Keratinocyte (primary cell): ENCODE results near the gene PDGFB. TPM values are rescaled to one million over a fixed set of nuclear protein-coding genes. Genes with fewer than 3 reads are reported as not detected.

Experiments used
- DNase-seq: peaks from one replicate; pipeline ENCODE4 v3.0.0-alpha.2; 2011; ENCODE audit warnings: low read depth, missing footprints, low spot score
- FAIRE-seq: peaks from 2 replicates; lab custom pipeline; 2011; peaks lifted over from hg19 to GRCh38; lab: Jason Lieb, UNC
- H2AFZ ChIP-seq: 2 replicates; pipeline ENCODE4 v1.6.0; 2012; ENCODE audit warnings: low read length, control low read depth, inconsistent platforms; ENCODE audit not compliant: control insufficient read depth
- H3K27ac ChIP-seq: 2 replicates; pipeline ENCODE4 v1.5.1; 2011; ENCODE audit warnings: low read length; ENCODE audit not compliant: control insufficient read depth, insufficient read depth
- H3K27me3 ChIP-seq: 3 replicates; pipeline ENCODE4 v1.6.0; 2011; ENCODE audit warnings: low read length; ENCODE audit not compliant: control insufficient read depth, insufficient read depth; ENCODE audit errors: extremely low read depth
- H3K36me3 ChIP-seq, 2 experiments: 2 replicates in 1 of 2; 3 replicates in 1 of 2; pipeline ENCODE4 v1.5.1; 2011; ENCODE audit warnings: low read length in 2 of 2, mild to moderate bottlenecking in 1 of 2; ENCODE audit not compliant: control insufficient read depth in 2 of 2, insufficient read depth in 2 of 2; ENCODE audit errors: extremely low read depth in 1 of 2
- H3K4me1 ChIP-seq: 3 replicates; pipeline ENCODE4 v1.5.1; 2011; ENCODE audit warnings: low read length; ENCODE audit not compliant: control insufficient read depth, insufficient read depth; ENCODE audit errors: extremely low read depth
- H3K4me2 ChIP-seq: 3 replicates; pipeline ENCODE4 v1.6.0; 2011; ENCODE audit warnings: low read depth, low read length; ENCODE audit not compliant: control insufficient read depth, insufficient read depth; ENCODE audit errors: extremely low read depth
- H3K4me3 ChIP-seq, 3 experiments: fragments of 200-600 bp in 1 of 3; sonication (generic) in 1 of 3; 2 replicates in 2 of 3; 3 replicates in 1 of 3; pipeline ENCODE4 v1.5.1; 2011 to 2016; ENCODE audit warnings: low read length in 3 of 3, mild to moderate bottlenecking in 3 of 3, control low read depth in 2 of 3, inconsistent platforms in 1 of 3, low read depth in 1 of 3, mixed read lengths in 1 of 3, mixed run types in 1 of 3, moderate library complexity in 1 of 3; ENCODE audit not compliant: control insufficient read depth in 2 of 3, insufficient read depth in 2 of 3; ENCODE audit errors: extremely low read depth in 1 of 3
- H3K79me2 ChIP-seq: 2 replicates; pipeline ENCODE4 v1.6.0; 2012; ENCODE audit warnings: low read length; ENCODE audit not compliant: control insufficient read depth, insufficient read depth
- H3K9ac ChIP-seq: 3 replicates; pipeline ENCODE4 v1.6.0; 2011; ENCODE audit warnings: low read length; ENCODE audit not compliant: control insufficient read depth, insufficient read depth; ENCODE audit errors: extremely low read depth
- H3K9me1 ChIP-seq: 3 replicates; pipeline ENCODE4 v1.6.0; 2011; ENCODE audit warnings: low read length; ENCODE audit not compliant: control insufficient read depth, insufficient read depth; ENCODE audit errors: extremely low read depth
- H3K9me3 ChIP-seq: 2 replicates; pipeline ENCODE4 v1.5.1; 2012; ENCODE audit warnings: low read depth, low read length; ENCODE audit not compliant: control insufficient read depth
- H4K20me1 ChIP-seq: 3 replicates; pipeline ENCODE4 v1.6.0; 2011; ENCODE audit warnings: low read length; ENCODE audit not compliant: control insufficient read depth, insufficient read depth; ENCODE audit errors: extremely low read depth
- CTCF ChIP-seq, 3 experiments: IDR thresholded peaks in 1 of 3; conservative IDR thresholded peaks in 1 of 3; optimal IDR thresholded peaks in 1 of 3; 2 replicates in 2 of 3; 3 replicates in 1 of 3; pipeline versions ENCODE3 to v1.5.1; 2011; ENCODE audit warnings: low read length in 3 of 3, mild to moderate bottlenecking in 3 of 3, moderate library complexity in 2 of 3, control low read depth in 1 of 3, inconsistent platforms in 1 of 3; ENCODE audit not compliant: insufficient read depth in 2 of 3; ENCODE audit errors: extremely low read depth in 1 of 3
- EZH2 ChIP-seq: IDR thresholded peaks from one replicate; pipeline ENCODE4 v1.6.1; 2012; ENCODE audit warnings: inconsistent platforms, mild to moderate bottlenecking, low read length, moderate library complexity
- dilution Hi-C: fragments of 300-500 bp; cut with MboI; formaldehyde crosslinking; loops from one replicate; pipeline ENCODE4 v1.7.0; 2020; ENCODE audit warnings: low sequenced_read_pairs; ENCODE audit not compliant: extremely low pct_ligation_motif_present
- polyA plus RNA-seq, 5 experiments: library from polyadenylated mRNA; depleted of rRNA in 3 of 5; stranded (reverse) in 3 of 5; stranded (forward) in 1 of 5; unstranded in 1 of 5; fragments of >200 nt; gene quantifications; 1 replicate in 1 of 5; 2 replicates in 3 of 5; 3 replicates in 1 of 5; pipeline versions ENCODE4 v1.2.1 to v1.2.3, GENCODE V29; 2011 to 2012; ENCODE audit warnings: missing spikeins in 2 of 5, low read depth in 1 of 5, low replicate concordance in 1 of 5

Gene PDGFB
- polyA plus RNA-seq, 1 donor (not counting 4 experiments of a cell fraction or from before 2014, with no cell fraction given) = 6.0 TPM

GRCh38 chr22:39267974-39268373 is 23.2 kb upstream of the PDGFB start:
- H3K4me2 ChIP-seq = no peak overlapping the region
- no peaks in the 10 kb centered on the region for H3K27me3 ChIP-seq
- H3K79me2 ChIP-seq = no peaks in the 10 kb centered on the region
- no peak overlapping the region for H2AFZ ChIP-seq
- H4K20me1 ChIP-seq = no peaks in the 10 kb centered on the region
- H3K9ac ChIP-seq = no peak overlapping the region
- no peak overlapping the region for H3K27ac ChIP-seq
- dilution Hi-C loops = no loop called here
- DNase-seq (no peak), FAIRE-seq (no peak)
- H3K9me3 ChIP-seq = no peaks in the 10 kb centered on the region
- H3K4me1 ChIP-seq = peaks cover 3% of the 10 kb centered on the region
- no peaks in the 10 kb centered on the region for H3K9me1 ChIP-seq
- no peaks in the 10 kb centered on the region for H3K36me3 ChIP-seq
- H3K4me3 ChIP-seq = no peak overlapping the region
- TF ChIP-seq EZH2 = no peak
- no peak for TF ChIP-seq CTCF (optimal IDR thresholded peaks at IDR 0.05 in 1 of 3, IDR thresholded peaks at IDR 0.05 in 1 of 3, conservative IDR thresholded peaks at IDR 0.05 in 1 of 3; ENCODE audit: extremely low read depth in 1 of 3, insufficient read depth in 2 of 3, low read length in 3 of 3)

GRCh38 chr22:39266398-39267030 is 21.7 kb upstream of the PDGFB start:
- Histone ChIP-seq H3K9me3 (no peaks in the 10 kb centered on the region), H3K4me2 (no peak overlapping the region), H3K27me3 (no peaks in the 10 kb centered on the region), H4K20me1 (no peaks in the 10 kb centered on the region), H2AFZ (no peak overlapping the region), H3K36me3 (no peaks in the 10 kb centered on the region), H3K9me1 (no peaks in the 10 kb centered on the region), H3K9ac (no peak overlapping the region), H3K79me2 (no peaks in the 10 kb centered on the region), H3K4me1 (peaks cover 3% of the 10 kb centered on the region), H3K27ac (no peak overlapping the region), H3K4me3 (no peak overlapping the region)
- FAIRE-seq (no peak), DNase-seq (no peak)
- TF ChIP-seq EZH2 = no peak
- no peak for TF ChIP-seq CTCF (optimal IDR thresholded peaks at IDR 0.05 in 1 of 3, IDR thresholded peaks at IDR 0.05 in 1 of 3, conservative IDR thresholded peaks at IDR 0.05 in 1 of 3; ENCODE audit: extremely low read depth in 1 of 3, insufficient read depth in 2 of 3, low read length in 3 of 3)
- dilution Hi-C loops = no loop called here
